ENCODE data around the gene SOSTDC1. TPM values are rescaled to one million over a fixed set of nuclear protein-coding genes. Genes with fewer than 3 reads are reported as not detected.
"Not testable (repeated sequence)": the region's sequence is repeated elsewhere in the genome, so short reads cannot be mapped to it uniquely, and the experiment has no call there.

The SOSTDC1 gene, protein sequence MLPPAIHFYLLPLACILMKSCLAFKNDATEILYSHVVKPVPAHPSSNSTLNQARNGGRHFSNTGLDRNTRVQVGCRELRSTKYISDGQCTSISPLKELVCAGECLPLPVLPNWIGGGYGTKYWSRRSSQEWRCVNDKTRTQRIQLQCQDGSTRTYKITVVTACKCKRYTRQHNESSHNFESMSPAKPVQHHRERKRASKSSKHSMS
- polyA plus RNA-seq (ENCODE audit: low read depth in 6 of 6) = not detected

- no peak within 1 kb of the TSS for H3K27ac Mint-ChIP-seq
- no peak for DNase-seq
Observed at GRCh38 chr7:16465469-16466361, at the start of gene SOSTDC1. Gene SOSTDC1 (minus strand): TSS chr7:16465738. CDS start chr7:16465668, 70 bp downstream.

GRCh38 chr7:16514729-16515128 is 49.2 kb upstream of the SOSTDC1 start:
- DNase-seq (no peak), ATAC-seq (ENCODE audit: low read depth in 2 of 2) (no peak)
- Mint-ChIP-seq H3K4me1 (no peaks in the 10 kb centered on the region), H3K27ac (no peak overlapping the region), H3K4me3 (no peak overlapping the region), H3K27me3 (peaks cover 0 to 8% (median 0%) of the 10 kb centered on the region in 3 donors), H3K9me3 (peaks cover 0 to 16% (median 0%) of the 10 kb centered on the region in 7 donors), H3K36me3 (no peaks in the 10 kb centered on the region)

More at GRCh38 chr7:16465469-16466361, at the start of gene SOSTDC1:
- Mint-ChIP-seq H3K9me3 (no peaks in the 10 kb centered on the region), H3K36me3 (no peaks in the 10 kb centered on the region), H3K4me1 (peaks cover 0 to 4% (median 0%) of the 10 kb centered on the region in 3 donors), H3K27me3 (no peaks in the 10 kb centered on the region), H3K4me3 (peak within 1 kb of the TSS in 1 of 8 donors; percentile 19)
- no peak for ATAC-seq (ENCODE audit: low read depth in 2 of 2)

DNA sequence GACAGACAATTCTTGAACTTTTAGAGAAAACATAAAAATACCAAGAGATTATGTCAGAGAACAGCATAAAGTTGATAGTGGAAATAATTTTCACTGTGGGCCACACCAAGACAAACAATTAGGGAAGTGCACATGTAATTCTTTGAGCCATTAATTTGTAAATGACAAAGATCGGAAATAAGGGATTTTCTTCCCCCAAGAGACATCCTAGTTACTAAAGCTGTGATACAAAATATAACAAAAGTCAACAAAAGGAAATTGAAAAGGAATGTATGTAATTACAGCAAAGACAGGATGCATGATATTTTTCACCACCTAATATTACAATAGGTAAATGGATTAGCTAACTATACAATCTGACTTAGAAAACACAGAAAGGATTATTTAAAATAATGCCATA is 48.7 kb upstream of the SOSTDC1 start:
- peaks cover 0 to 15% (median 0%) of the 10 kb centered on the region in 7 donors for H3K9me3 Mint-ChIP-seq
- H3K4me3 Mint-ChIP-seq = no peak overlapping the region
- ATAC-seq (ENCODE audit: low read depth in 2 of 2) (no peak), DNase-seq (no peak)
- no peak overlapping the region for H3K27ac Mint-ChIP-seq
- no peaks in the 10 kb centered on the region for H3K36me3 Mint-ChIP-seq
- no peaks in the 10 kb centered on the region for H3K4me1 Mint-ChIP-seq
- peaks cover 0 to 8% (median 0%) of the 10 kb centered on the region in 3 donors for H3K27me3 Mint-ChIP-seq

DNA sequence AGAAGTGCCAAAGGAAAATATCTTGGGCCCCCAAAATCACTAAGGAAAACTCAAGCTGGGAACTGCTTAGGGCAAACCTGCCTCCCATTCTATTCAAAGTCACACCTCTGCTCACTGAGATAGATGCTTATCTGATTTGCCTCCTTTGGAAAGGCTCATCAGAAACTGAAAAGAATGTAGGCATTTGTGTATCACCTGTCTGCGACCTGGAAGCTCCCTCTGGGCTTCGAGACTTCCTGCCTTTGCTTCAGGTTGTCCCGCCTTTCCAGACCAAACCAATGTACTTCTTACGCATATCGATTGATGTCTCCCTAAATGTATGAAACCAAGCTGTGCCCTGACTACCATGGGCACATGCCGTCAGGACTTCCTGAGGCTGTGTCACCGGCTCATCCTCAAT is 46.6 kb upstream of the SOSTDC1 start:
- no peak for DNase-seq
- H3K27me3 Mint-ChIP-seq = peaks cover 0 to 16% (median 4%) of the 10 kb centered on the region in 3 donors
- H3K36me3 Mint-ChIP-seq = no peaks in the 10 kb centered on the region
- H3K9me3 Mint-ChIP-seq = peaks cover 0 to 15% (median 2%) of the 10 kb centered on the region in 7 donors
- H3K4me1 Mint-ChIP-seq = no peaks in the 10 kb centered on the region
- H3K27ac Mint-ChIP-seq = no peak overlapping the region
- no peak overlapping the region for H3K4me3 Mint-ChIP-seq
- no peak for ATAC-seq (ENCODE audit: low read depth in 2 of 2)

DNA sequence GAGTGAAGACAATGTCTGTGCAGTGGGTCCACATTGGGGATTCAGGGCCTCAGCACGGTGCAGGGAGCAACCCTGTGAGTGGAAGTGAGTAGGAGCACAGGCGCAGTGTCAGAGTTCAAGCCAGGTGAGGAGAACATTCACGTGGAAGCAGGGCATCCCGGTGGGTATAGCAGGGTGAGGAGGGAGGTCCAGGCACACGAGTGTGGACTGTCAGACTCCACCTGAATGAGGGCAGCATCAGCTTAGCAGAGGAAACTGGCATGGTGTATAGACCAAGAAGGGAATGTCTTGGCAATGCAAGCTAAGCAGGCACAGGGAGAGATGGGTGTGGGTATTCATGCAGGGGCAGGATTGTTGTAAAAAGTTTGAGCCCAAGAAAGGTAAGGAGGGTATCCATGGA is 45.8 kb upstream of the SOSTDC1 start:
- no peak for DNase-seq
- no peak for ATAC-seq (ENCODE audit: low read depth in 2 of 2)
- Mint-ChIP-seq H3K4me1 (no peaks in the 10 kb centered on the region), H3K36me3 (no peaks in the 10 kb centered on the region), H3K27me3 (peaks cover 0 to 16% (median 4%) of the 10 kb centered on the region in 3 donors), H3K4me3 (peak overlapping the region in 1 of 8 donors; percentile 36), H3K9me3 (peaks cover 0 to 11% (median 0%) of the 10 kb centered on the region in 7 donors), H3K27ac (no peak overlapping the region)

- DNase-seq (no peak), ATAC-seq (ENCODE audit: low read depth in 2 of 2) (no peak)
- peaks cover 0 to 5% (median 0%) of the 10 kb centered on the region in 7 donors for H3K9me3 Mint-ChIP-seq
- H3K27me3 Mint-ChIP-seq = peaks cover 0 to 16% (median 4%) of the 10 kb centered on the region in 3 donors
- no peaks in the 10 kb centered on the region for H3K36me3 Mint-ChIP-seq
- no peak overlapping the region for H3K27ac Mint-ChIP-seq
- H3K4me3 Mint-ChIP-seq = no peak overlapping the region
- no peaks in the 10 kb centered on the region for H3K4me1 Mint-ChIP-seq
Observed at GRCh38 chr7:16509829-16510228, 44.3 kb upstream of the SOSTDC1 start.

DNA sequence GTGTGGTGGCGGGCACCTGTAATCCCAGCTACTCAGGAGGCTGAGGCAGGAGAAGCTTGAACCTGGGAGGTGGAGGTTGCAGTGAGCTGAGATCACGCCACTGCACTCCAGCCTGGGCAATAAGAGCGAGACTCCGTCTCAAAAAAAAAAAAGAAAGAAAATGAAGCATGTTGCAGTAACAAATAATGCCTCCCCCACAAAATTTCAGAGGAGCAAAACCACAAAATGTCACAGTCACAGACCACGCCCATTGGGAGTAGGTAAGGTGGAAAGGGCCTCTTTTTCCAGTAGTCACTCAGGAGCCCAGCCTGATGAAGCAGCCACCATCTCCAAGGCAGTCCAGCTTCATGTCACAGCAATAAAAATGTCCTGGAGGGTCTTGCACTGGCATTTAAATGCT is 40.9 kb upstream of the SOSTDC1 start:
- ATAC-seq (ENCODE audit: low read depth in 2 of 2); H3K4me1 Mint-ChIP-seq; H3K36me3 Mint-ChIP-seq; H3K27ac Mint-ChIP-seq; H3K9me3 Mint-ChIP-seq; DNase-seq; H3K4me3 Mint-ChIP-seq: not testable (repeated sequence)
- peaks cover 0 to 22% (median 4%) of the 10 kb centered on the region in 3 donors for H3K27me3 Mint-ChIP-seq

- Mint-ChIP-seq H3K9me3 (peaks cover 0 to 5% (median 0%) of the 10 kb centered on the region in 7 donors), H3K27ac (no peak overlapping the region), H3K27me3 (peaks cover 0 to 16% (median 4%) of the 10 kb centered on the region in 3 donors), H3K4me1 (no peaks in the 10 kb centered on the region), H3K4me3 (no peak overlapping the region), H3K36me3 (no peaks in the 10 kb centered on the region)
- ATAC-seq (ENCODE audit: low read depth in 2 of 2) (no peak), DNase-seq (no peak)
Observed at GRCh38 chr7:16504019-16504418, 38.5 kb upstream of the SOSTDC1 start.

- no peak overlapping the region for H3K4me3 Mint-ChIP-seq
- ATAC-seq (ENCODE audit: low read depth in 2 of 2) = no peak
- H3K36me3 Mint-ChIP-seq = no peaks in the 10 kb centered on the region
- H3K9me3 Mint-ChIP-seq = no peaks in the 10 kb centered on the region
- no peaks in the 10 kb centered on the region for H3K4me1 Mint-ChIP-seq
- peak overlapping the region in 1 of 6 donors; percentile 54 for H3K27ac Mint-ChIP-seq
- no peak for DNase-seq
- peaks cover 0 to 8% (median 0%) of the 10 kb centered on the region in 3 donors for H3K27me3 Mint-ChIP-seq
Observed at GRCh38 chr7:16502303-16502702, 36.8 kb upstream of the SOSTDC1 start.

GRCh38 chr7:16498122-16498521 is 32.6 kb upstream of the SOSTDC1 start:
- ATAC-seq (ENCODE audit: low read depth in 2 of 2) = no peak
- peaks cover 0 to 4% (median 0%) of the 10 kb centered on the region in 7 donors for H3K9me3 Mint-ChIP-seq
- no peaks in the 10 kb centered on the region for H3K4me1 Mint-ChIP-seq
- DNase-seq = no peak
- H3K36me3 Mint-ChIP-seq = no peaks in the 10 kb centered on the region
- H3K4me3 Mint-ChIP-seq = no peak overlapping the region
- peaks cover 0 to 9% (median 0%) of the 10 kb centered on the region in 3 donors for H3K27me3 Mint-ChIP-seq
- no peak overlapping the region for H3K27ac Mint-ChIP-seq

GRCh38 chr7:16494955-16495719 is 29.6 kb upstream of the SOSTDC1 start:
- Mint-ChIP-seq H3K27ac (no peak overlapping the region), H3K27me3 (peaks cover 0 to 9% (median 0%) of the 10 kb centered on the region in 3 donors), H3K4me3 (no peak overlapping the region), H3K4me1 (no peaks in the 10 kb centered on the region), H3K9me3 (peaks cover 0 to 4% (median 0%) of the 10 kb centered on the region in 7 donors), H3K36me3 (no peaks in the 10 kb centered on the region)
- ATAC-seq (ENCODE audit: low read depth in 2 of 2) = no peak
- DNase-seq = no peak

DNA sequence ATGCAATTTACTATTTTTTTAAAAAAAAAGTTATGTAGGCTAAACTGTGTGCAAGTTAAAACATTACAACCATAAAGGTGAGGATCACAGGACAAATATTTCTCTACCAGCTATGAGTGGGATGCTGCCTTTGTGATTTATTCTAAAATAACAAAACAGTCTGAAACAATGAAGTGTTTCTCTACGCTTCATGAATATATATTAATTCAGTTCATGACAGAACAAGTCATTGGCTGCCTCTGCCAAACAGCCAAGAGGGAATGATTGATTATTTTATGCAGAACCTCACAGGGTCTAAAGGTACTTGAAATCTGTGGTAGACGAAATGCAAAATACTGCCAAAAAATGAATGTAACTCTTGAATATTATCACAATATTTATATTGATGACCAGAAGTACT is 29.0 kb upstream of the SOSTDC1 start:
- Mint-ChIP-seq H3K36me3 (no peaks in the 10 kb centered on the region), H3K27ac (no peak overlapping the region), H3K4me1 (no peaks in the 10 kb centered on the region), H3K4me3 (no peak overlapping the region), H3K9me3 (peaks cover 0 to 4% (median 0%) of the 10 kb centered on the region in 7 donors), H3K27me3 (peaks cover 0 to 9% (median 0%) of the 10 kb centered on the region in 3 donors)
- ATAC-seq (ENCODE audit: low read depth in 2 of 2) = no peak
- DNase-seq = no peak

DNA sequence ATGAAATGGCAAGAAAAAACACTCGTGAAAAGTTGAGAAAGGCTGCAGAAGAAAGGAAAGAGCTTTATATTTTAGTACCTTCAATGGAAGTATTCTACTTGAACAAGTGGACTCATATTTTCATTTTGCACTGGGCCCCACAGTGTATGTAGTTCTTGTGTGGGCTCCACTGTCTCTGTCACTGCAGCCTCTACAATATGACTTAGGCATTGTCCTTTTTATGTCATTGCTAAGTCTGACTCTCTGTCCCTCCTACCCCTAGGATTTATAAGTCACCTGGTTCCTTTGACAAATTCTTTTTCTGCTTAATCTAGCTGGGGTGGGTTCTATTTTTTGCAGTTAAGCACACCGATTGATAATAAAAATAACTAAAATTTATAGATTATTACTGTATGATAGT is 27.7 kb upstream of the SOSTDC1 start:
- no peak for DNase-seq
- Mint-ChIP-seq H3K27me3 (peaks cover 0 to 9% (median 0%) of the 10 kb centered on the region in 3 donors), H3K4me1 (no peaks in the 10 kb centered on the region), H3K36me3 (no peaks in the 10 kb centered on the region), H3K9me3 (peaks cover 0 to 4% (median 0%) of the 10 kb centered on the region in 7 donors), H3K27ac (no peak overlapping the region), H3K4me3 (no peak overlapping the region)
- no peak for ATAC-seq (ENCODE audit: low read depth in 2 of 2)
